Spinal cord (tissue), 10 donors: Measurements from ENCODE around the gene SLC29A3. TPM values are rescaled to one million over a fixed set of nuclear protein-coding genes. Genes with fewer than 3 reads are reported as not detected.

ENCODE experiments used
- DNase-seq, 6 donors: peaks; one replicate each; pipeline versions ENCODE4 v3.0.0 to v3.0.0-alpha.2; 2013 to 2015; ENCODE audit warnings: low spot score in 6 of 6, low read depth in 4 of 6
- H3K27ac ChIP-seq: one replicate; pipeline ENCODE4 v1.5.1; 2013; ENCODE audit warnings: low read depth, low read length, control low read depth
- H3K27me3 ChIP-seq: one replicate; pipeline ENCODE4 v1.6.1; 2013; ENCODE audit warnings: low read length; ENCODE audit not compliant: control insufficient read depth, insufficient read depth
- H3K36me3 ChIP-seq: one replicate; pipeline ENCODE4 v1.6.1; 2013; ENCODE audit warnings: low read length; ENCODE audit not compliant: control insufficient read depth, insufficient read depth
- H3K4me1 ChIP-seq: one replicate; pipeline ENCODE4 v1.6.1; 2013; ENCODE audit warnings: low read length; ENCODE audit not compliant: control insufficient read depth, insufficient read depth
- H3K4me3 ChIP-seq: one replicate; pipeline ENCODE4 v1.5.1; 2013; ENCODE audit warnings: low read depth, low read length, control low read depth
- H3K9me3 ChIP-seq: one replicate; pipeline ENCODE4 v1.6.1; 2013; ENCODE audit warnings: low read length; ENCODE audit not compliant: control insufficient read depth, insufficient read depth
- WGBS: methylation state at CpG from one replicate; pipeline ENCODE4 v1.1.5; 2013; ENCODE audit warnings: missing lambda C conversion rate; ENCODE audit not compliant: insufficient coverage; 5-methylcytosine and 5-hydroxymethylcytosine counted together
- polyA plus RNA-seq, 2 donors: library from polyadenylated mRNA; unstranded; fragments of 120-200 nt; gene quantifications; one replicate each; pipeline ENCODE4 v1.2.1, GENCODE V29; 2013; ENCODE audit not compliant: insufficient read length in 2 of 2
- total RNA-seq, 2 donors: library from RNA; depleted of rRNA in 1 of 2; stranded (reverse); fragments of 120-200 nt in 1 of 2; fragments of >200 nt in 1 of 2; gene quantifications; one replicate each; pipeline versions ENCODE4 v1.2.3 to v1.2.4, GENCODE V29; 2013 to 2014
- donor health status: healthy.

Gene SLC29A3
- total and polyA plus RNA-seq, 4 donors, result 2.7 to 9.3 (median 6.1) TPM

GRCh38 chr10:71399946-71400345, 80.9 kb downstream of the SLC29A3 start:
- 80% methylated on average over 2 of the region's 5 CpGs for WGBS
- peaks cover 24% of the 10 kb centered on the region for H3K27me3 ChIP-seq
- H3K27ac ChIP-seq, result no peak overlapping the region
- no peaks in the 10 kb centered on the region for H3K36me3 ChIP-seq
- peaks cover 27% of the 10 kb centered on the region for H3K4me1 ChIP-seq
- H3K4me3 ChIP-seq, result no peak overlapping the region
- DNase-seq, result no peak
- H3K9me3 ChIP-seq, result no peaks in the 10 kb centered on the region

GRCh38 chr10:71401056-71401455, 82.0 kb downstream of the SLC29A3 start:
- no peak overlapping the region for H3K4me3 ChIP-seq
- peaks cover 27% of the 10 kb centered on the region for H3K4me1 ChIP-seq
- whole genome bisulfite sequencing, result 89% methylated on average over 7 of the region's 7 CpGs
- no peak for DNase-seq
- peaks cover 24% of the 10 kb centered on the region for H3K27me3 ChIP-seq
- no peak overlapping the region for H3K27ac ChIP-seq
- no peaks in the 10 kb centered on the region for H3K9me3 ChIP-seq
- no peaks in the 10 kb centered on the region for H3K36me3 ChIP-seq

GRCh38 chr10:71402005-71402404, 82.9 kb downstream of the SLC29A3 start:
- no peak overlapping the region for H3K4me3 ChIP-seq
- no peak overlapping the region for H3K27ac ChIP-seq
- no peaks in the 10 kb centered on the region for H3K36me3 ChIP-seq
- WGBS, result 93% methylated on average over 6 of the region's 7 CpGs
- DNase-seq, result no peak
- no peaks in the 10 kb centered on the region for H3K9me3 ChIP-seq
- peaks cover 23% of the 10 kb centered on the region for H3K4me1 ChIP-seq
- H3K27me3 ChIP-seq, result peaks cover 24% of the 10 kb centered on the region

- DNase-seq, result no peak
- Histone ChIP-seq H3K27me3 (peaks cover 6% of the 10 kb centered on the region), H3K9me3 (no peaks in the 10 kb centered on the region), H3K27ac (no peak overlapping the region), H3K4me1 (peaks cover 4% of the 10 kb centered on the region), H3K36me3 (no peaks in the 10 kb centered on the region), H3K4me3 (no peak overlapping the region)
- 52% methylated on average over 13 of the region's 13 CpGs for WGBS
Measured at GRCh38 chr10:71404503-71405295, 85.6 kb downstream of the SLC29A3 start.

- H3K4me3 ChIP-seq, result no peak overlapping the region
- H3K27me3 ChIP-seq, result peaks cover 2% of the 10 kb centered on the region
- DNase-seq, result no peak
- peaks cover 4% of the 10 kb centered on the region for H3K4me1 ChIP-seq
- H3K36me3 ChIP-seq, result no peaks in the 10 kb centered on the region
- no peaks in the 10 kb centered on the region for H3K9me3 ChIP-seq
- no peak overlapping the region for H3K27ac ChIP-seq
- WGBS, result 100% methylated on average over 2 of the region's 3 CpGs
Measured at GRCh38 chr10:71406878-71407277, 87.8 kb downstream of the SLC29A3 start.

- Histone ChIP-seq H3K4me1 (peaks cover 4% of the 10 kb centered on the region), H3K27me3 (peaks cover 2% of the 10 kb centered on the region), H3K9me3 (no peaks in the 10 kb centered on the region), H3K36me3 (no peaks in the 10 kb centered on the region), H3K4me3 (no peak overlapping the region), H3K27ac (no peak overlapping the region)
- DNase-seq, result no peak
- WGBS, result 74% methylated on average over 6 of the region's 9 CpGs
Measured at GRCh38 chr10:71408436-71409225, 89.6 kb downstream of the SLC29A3 start.

GRCh38 chr10:71409516-71410104, 90.6 kb downstream of the SLC29A3 start:
- peaks cover 4% of the 10 kb centered on the region for H3K4me1 ChIP-seq
- WGBS, result 67% methylated on average over 3 of the region's 3 CpGs
- no peak overlapping the region for H3K27ac ChIP-seq
- no peaks in the 10 kb centered on the region for H3K36me3 ChIP-seq
- H3K9me3 ChIP-seq, result no peaks in the 10 kb centered on the region
- no peak for DNase-seq
- no peaks in the 10 kb centered on the region for H3K27me3 ChIP-seq
- no peak overlapping the region for H3K4me3 ChIP-seq

Other genes with a start within 250 kb of the SLC29A3 start
- 10 to 100 TPM; 10.7 to 43.9 TPM for gene UNC5B, start 106.7 kb upstream of the SLC29A3 start, total RNA-seq
- 10 to 100 TPM; 23.3 to 23.8 TPM for gene UNC5B, start 106.7 kb upstream of the SLC29A3 start, polyA plus RNA-seq
- 10 to 100 TPM; 15.6 to 16.4 TPM for gene CDH23, start 77.7 kb downstream of the SLC29A3 start, total RNA-seq
- 10 to 100 TPM; 21.5 to 24.2 TPM for gene CDH23, start 77.7 kb downstream of the SLC29A3 start, polyA plus RNA-seq